OCI-M2 (cell line): ENCODE results near the gene MBNL1.

Experiments used
- DNase-seq: peaks from one replicate; lab custom pipeline; 2025; ENCODE audit not compliant: unreplicated experiment; lab: John Stamatoyannopoulos, UW

Gene MBNL1

DNA sequence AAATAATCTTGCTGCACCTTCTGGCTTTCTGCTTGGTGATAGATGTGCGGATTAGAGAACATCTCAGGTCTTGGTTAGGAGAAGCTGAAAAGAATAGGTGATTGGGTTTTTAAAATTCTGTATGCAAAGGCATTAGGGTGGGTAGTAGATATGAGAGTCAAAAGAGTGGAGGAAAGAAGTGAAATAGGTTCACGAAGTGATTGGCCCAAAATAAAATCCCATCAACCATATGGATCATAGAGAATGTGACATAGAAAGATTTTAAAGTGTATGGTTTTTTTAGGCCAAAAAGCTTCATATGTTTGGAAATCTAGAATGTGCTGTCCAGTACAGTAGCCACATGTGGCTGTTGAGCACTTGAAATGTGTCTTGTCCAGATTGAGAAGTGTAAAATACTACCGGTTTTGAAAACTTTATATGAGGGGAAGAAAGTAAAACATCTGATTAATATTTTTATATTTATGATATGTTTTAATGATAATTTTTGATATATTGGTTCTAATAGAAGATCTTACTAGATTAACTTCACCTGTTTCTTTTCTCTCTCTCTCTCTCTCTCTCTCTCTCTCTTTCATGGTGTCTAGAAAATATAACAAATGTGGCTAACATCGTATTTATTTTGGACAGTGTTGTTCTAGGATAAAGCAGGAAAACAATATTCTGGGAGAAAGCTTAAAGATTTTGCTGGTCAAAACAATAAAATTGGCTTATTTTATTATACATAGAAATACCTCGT is 2.9 kb downstream of the MBNL1 start:
- DNase-seq, result no peak

GRCh38 chr3:152272771-152273242 is 4.1 kb downstream of the MBNL1 start:
- DNase-seq, result no peak

DNA sequence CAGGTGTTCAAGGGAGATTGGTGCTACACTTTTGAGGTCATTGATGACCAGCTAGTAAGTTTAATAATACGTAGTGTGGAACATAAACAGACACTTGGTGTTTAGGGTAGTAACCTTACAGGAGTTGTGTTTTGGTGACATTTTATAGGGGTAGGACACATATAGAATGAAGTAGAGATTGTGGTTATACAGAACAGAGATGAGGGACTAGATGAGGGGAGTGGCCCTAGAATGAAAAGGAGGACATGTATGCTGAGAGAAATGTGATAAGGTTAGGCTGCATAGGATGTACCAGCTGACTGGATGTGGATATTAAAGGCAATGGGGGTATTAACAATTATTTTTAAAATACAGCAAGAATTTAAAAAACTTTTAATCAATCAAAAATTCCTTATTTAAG is 8.0 kb downstream of the MBNL1 start:
- DNase-seq, result no peak

DNA sequence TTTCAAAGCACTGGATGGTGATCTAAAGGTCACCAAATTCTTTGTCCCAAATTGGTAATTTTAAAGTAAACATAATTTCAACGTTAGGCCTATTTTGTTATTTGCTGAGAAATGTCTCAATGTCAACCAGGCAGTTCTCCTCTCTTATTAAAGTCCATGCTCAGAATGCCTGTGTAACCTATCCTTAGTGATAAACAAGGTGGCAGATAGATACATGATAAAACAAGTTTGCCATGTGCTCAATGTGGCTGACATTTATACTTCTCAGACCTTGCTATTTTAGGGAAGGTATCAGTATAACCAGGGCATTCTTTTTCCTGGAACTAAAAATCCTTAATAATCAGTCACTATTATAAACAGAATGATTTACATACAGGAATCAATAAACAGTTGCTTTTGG is 8.5 kb downstream of the MBNL1 start:
- no peak for DNase-seq

DNA sequence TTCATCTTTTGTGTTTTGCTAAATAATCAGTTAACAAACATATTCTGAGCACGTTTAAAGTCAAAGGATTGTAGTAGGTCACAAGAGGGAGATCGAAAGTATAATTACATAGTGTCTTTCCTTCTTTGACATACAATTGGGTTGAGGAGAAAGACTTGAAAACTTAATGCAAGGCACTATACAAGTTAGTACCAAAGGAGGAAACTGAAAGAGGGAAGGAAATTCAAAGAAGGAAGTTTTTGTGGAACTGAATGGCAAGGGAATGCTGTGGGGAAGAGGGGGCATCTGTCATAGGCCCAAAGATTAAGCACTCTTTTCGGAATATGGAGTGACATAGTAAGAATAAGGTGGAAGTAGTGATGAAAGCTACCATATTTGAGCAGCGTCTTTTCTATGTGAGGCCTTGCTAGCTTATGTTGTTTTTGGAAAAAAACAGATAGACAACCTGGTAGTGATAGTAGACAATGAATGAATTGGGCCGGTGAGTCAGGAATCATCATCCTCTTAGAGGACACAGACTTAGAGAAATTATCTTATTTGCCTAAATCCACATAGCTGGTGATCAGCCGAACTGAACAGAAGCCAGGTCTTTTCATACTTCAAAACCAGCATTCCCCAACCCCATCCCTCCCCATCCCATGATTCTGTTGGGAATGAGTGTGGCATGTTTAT is 10.2 kb downstream of the MBNL1 start:
- no peak for DNase-seq

GRCh38 chr3:152279479-152279878 is 10.8 kb downstream of the MBNL1 start:
- DNase-seq, result no peak

GRCh38 chr3:152280539-152280938 is 11.8 kb downstream of the MBNL1 start:
- DNase-seq, result no peak

DNA sequence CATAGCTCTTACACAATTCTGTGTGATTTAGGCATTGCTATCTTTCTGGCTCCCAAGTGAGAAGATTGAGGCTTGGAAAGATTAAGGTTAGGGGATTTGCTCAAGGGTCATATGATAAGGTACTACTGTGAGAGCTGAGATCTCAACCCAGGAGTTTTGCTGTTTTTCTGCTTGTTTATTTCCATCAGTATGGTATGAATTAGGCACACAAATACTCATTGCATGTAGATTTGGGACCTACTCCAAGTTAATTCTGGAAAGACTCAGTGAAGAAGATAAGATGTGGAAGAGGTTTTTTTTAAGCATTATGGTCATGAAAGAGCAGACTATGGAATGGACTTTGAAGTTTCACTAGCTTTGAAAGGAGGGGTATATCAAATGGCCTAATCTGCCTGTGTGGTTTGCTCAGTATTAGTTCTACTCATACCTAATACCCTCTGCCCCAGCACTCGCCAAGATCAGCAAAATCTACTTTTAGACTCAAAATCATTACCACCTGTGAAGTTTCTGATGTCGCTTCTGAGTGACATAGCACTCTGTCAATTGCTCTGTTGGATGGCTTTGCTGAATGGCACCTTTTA is 12.5 kb downstream of the MBNL1 start:
- no peak for DNase-seq

DNA sequence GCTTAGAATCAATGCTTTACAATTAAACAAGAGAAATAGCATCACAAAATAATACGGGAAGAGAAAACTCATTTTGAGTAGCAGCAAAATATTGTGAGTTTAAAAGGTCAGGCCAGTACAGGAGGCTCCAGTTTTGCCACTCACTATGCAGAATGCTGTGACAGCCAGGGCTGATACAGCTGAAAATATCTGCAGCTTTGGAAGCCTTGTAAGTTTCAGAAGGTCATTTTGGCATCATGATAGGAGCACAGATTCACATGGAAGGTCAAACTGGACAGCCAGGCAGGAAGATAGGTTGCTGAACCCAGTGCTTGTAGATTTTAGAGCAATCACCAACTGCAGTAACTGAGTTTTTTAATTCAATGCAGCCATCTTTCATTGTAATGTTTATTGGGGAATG is 14.1 kb downstream of the MBNL1 start:
- no peak for DNase-seq

DNA sequence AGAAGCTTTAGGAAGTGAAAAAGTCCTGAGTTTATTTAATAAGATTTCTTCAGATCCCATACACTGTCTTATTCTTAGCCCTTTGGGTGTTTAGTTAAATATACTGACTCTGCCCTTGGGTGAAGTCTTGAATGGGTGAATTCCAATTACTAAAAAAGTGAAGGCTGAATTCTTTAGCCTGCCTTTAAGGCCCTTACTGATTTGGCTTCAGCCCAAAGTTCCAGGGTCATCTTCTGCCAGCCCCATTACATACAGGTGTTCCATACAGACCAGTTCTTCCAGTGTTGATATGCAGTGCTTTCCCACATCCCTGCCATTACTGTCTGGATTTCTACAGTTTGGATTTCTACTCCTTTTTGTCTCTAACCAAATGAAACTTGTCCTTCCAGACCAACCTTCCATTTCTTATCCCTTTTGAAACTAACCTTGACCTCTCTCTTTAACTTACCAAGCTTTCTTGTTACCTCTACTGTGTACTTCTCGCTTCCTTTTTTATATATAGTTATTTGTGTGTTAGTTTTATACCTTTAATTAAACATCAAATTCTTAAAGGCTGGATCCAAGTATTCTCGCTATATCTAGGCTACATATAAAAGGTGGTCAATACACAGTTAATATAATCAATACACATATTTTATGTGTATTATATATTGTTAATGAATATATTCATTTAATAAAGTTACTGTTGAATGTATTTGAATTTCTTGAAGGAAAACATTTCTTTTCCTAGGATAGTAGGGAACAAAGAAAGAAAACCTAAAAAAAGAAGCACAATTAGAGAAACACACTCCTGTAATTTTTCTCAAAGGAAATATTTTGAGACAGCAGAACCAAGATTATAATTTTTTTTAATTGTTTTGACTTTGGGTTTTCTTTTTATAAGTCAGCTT is 15.0 kb downstream of the MBNL1 start:
- no peak for DNase-seq

- DNase-seq, result no peak
Measured at GRCh38 chr3:152284906-152285305, 16.2 kb downstream of the MBNL1 start.

DNA sequence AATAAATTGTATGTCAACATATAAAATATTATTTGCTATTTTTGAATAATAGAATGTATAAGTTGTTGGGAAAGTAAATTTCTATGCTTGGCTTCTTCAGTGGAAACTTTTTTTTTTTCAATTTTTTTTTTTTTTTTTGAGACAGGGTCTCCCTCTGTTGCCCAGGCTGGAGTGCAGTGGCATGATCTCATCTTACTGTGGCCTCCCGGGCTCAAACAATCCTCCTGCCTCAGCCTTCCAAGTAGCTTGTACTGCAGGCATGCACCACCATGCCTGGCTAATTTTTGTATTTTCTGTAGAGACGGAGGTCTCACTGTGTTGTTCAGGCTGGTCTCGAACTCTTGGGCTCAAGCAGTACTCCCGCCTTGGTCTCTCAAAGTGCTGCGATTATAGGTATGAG is 16.8 kb downstream of the MBNL1 start:
- no peak for DNase-seq

- no peak for DNase-seq
Measured at GRCh38 chr3:152287898-152288576, 19.3 kb downstream of the MBNL1 start.

GRCh38 chr3:152288681-152289080 is 20.0 kb downstream of the MBNL1 start:
- no peak for DNase-seq

- no peak for DNase-seq
Measured at GRCh38 chr3:152289708-152290107, 21.0 kb downstream of the MBNL1 start.

DNA sequence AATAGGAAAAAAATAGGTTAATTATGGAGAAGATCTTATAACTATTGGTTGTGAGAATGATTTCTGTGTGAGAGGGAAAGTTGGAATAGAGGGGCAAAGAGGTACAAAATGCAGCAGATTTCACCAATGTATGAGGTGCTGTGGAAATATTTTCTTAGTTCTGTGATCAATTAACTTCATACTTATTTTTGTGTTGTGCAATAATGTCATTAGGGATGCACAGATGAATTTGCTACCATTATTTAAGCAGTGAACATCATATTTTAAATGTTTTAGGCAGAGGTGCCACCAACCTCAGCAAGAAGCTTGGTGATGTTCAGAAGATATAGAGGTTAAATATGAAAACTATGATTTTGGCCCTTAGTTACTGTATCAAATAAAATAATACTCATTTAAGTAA is 21.6 kb downstream of the MBNL1 start:
- no peak for DNase-seq

- DNase-seq, result no peak
Measured at GRCh38 chr3:152291238-152291637, 22.5 kb downstream of the MBNL1 start.

GRCh38 chr3:152291649-152292066 is 22.9 kb downstream of the MBNL1 start:
- no peak for DNase-seq

DNA sequence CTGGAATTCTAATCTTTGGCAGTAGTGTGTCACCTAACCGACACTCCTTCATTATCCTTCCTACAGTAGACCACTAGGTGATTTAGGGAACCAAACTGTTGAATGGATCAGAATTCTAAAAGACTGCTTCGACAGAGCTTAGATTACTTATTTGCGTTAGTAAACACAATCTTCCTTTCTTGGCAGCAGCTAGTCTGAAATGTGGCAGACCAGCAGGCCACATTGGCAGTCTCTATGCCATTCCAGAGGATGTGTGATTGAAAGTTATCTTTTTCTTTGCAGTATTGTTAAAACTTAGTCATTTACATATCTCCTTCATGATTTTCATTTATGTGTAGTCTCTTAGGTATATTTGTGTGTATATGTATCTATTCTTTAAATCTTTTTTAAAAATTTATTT is 23.6 kb downstream of the MBNL1 start:
- DNase-seq, result no peak

DNA sequence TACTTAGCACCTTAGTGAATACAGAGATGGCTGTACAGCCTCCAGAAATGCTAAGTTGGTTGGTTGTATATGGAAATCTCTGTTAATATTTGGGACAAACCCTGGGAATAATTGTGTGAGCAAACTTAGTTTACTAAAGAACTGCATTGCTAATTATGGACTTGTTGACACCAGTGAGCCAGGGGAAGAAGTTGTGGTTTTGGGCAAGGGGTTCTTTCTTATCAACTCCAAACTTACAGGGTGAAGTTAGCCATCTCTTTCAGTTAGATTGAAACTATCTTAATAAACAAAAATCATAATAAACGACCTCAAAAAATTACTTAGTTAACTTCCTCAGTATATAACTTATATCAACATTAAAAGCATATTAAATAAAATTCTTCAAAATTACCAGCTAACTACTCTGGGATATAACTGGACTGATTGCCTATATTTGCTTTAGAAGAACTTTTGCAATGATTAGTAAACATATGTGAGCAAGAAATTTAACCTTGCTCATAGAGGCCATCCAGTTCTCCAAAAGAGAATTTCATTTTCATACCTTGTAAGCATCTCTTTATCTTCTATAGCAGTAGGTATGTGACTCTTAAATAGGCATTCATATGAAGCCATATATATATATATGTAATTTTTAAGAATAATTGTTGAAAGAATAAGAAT is 24.7 kb downstream of the MBNL1 start:
- no peak for DNase-seq
